Effector memory CD8-positive, alpha-beta T cell (primary cell): ENCODE data around the gene EPHB1.

Experiments
- ATAC-seq: fragments of 150-1000 bp; cut with Tn5 transposase; replicated peaks from 2 replicates; pipeline ENCODE4 v1.10.0; 2021; ENCODE audit warnings: mild to moderate bottlenecking, moderate library complexity
- DNase-seq, 3 experiments: peaks; one replicate each; pipeline ENCODE4 v3.0.0; 2021
- H3K27ac Mint-ChIP-seq, 2 donors: one replicate each; pipeline ENCODE4 v1.8.0; 2022; ENCODE audit warnings: mild to moderate bottlenecking in 2 of 2, mixed read lengths in 2 of 2, moderate library complexity in 2 of 2
- H3K27me3 Mint-ChIP-seq, 2 donors: one replicate each; pipeline ENCODE4 v1.8.0; 2022; ENCODE audit warnings: mixed read lengths in 2 of 2
- H3K36me3 Mint-ChIP-seq: one replicate; pipeline ENCODE4 v1.8.0; 2022; ENCODE audit warnings: mild to moderate bottlenecking, moderate library complexity, mixed read lengths; ENCODE audit not compliant: insufficient read depth
- H3K4me1 Mint-ChIP-seq, 2 donors: one replicate each; pipeline ENCODE4 v1.8.0; 2022; ENCODE audit warnings: low read depth in 2 of 2, mixed read lengths in 2 of 2
- H3K4me3 Mint-ChIP-seq, 2 donors: one replicate each; pipeline ENCODE4 v1.8.0; 2022; ENCODE audit warnings: mild to moderate bottlenecking in 2 of 2, mixed read lengths in 2 of 2, moderate library complexity in 2 of 2
- H3K9me3 Mint-ChIP-seq, 2 donors: one replicate each; pipeline ENCODE4 v1.8.0; 2022; ENCODE audit warnings: mixed read lengths in 2 of 2
- total RNA-seq, 9 experiments: gene quantifications; one replicate each; lab custom pipeline; 2026; lab: John Stamatoyannopoulos, UW

The EPHB1 gene
- total RNA-seq: 0 to 0.30 (median 0.13) reads per million in 9 experiments

DNA sequence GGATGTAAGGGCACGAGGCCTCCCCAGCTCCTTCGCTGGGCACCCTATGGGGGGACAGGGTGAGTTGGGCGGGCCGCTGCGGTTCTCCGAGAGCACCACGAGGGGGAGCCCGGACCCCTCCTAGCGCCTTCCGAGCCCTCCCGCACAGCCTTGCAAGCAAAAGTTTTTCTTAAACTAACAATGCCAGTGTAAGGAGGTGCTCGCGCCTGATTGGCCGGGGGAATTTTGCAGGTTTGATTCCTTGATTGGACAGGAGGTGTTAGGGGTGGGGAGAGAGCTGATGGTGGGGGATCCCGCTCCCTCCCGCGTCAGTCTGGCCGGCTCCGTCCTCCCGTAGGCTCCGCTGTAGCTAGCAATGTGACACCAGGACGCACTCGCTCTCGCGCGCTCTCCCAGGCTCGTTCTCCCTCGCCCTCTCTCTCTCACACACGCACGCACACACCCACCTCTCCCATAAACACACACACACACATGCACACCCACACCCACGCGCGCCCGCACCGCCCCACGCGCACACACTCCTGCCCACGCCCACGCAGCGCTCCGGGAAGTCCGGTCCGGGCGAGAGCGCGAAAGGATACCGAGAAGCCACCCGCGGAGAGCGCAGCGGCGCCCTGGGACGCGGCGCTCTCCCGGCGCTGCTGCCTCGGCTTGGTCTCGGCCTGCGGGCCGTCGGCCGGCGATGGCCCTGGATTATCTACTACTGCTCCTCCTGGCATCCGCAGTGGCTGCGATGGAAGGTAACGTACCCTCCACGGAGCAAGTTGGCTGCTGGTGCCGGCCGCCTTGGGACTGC, at the start of gene EPHB1:
EPHB1 (plus strand) TSS at position 311 of the 796 bp plus-strand sequence.
- ATAC-seq: peak; percentile 51
- H3K27me3 Mint-ChIP-seq: peaks cover 38 to 67% of the 10 kb centered on the region in 2 donors
- H3K4me1 Mint-ChIP-seq: peaks cover 8 to 10% of the 10 kb centered on the region in 2 donors
- no peaks in the 10 kb centered on the region for H3K9me3 Mint-ChIP-seq
- H3K27ac Mint-ChIP-seq: no peak within 1 kb of the TSS
- peak in 1 of 3 experiments; percentile 7 for DNase-seq
- peak within 1 kb of the TSS; percentile 70 to 75 for H3K4me3 Mint-ChIP-seq
- H3K36me3 Mint-ChIP-seq: peaks cover 6% of the 10 kb centered on the region

DNA sequence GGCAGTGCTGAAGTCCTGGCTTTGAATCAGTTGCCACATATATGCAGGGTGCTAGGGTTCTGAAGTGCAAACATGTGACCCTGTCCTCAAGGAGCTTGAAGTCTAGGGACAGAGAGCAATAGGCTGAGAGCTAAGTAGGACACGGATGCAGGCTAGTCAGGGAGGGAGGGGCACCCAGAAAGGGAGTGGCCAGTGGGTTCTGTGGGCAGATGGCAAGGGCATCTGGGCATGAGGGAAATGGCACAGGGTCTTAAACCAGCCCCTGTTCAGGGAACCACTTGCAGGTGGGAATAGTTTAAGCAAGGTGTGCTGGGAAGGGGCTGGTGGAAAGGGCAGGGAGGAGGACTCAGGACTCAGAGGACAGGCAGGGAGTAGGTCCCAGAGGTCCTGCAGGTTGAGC, 46.4 kb upstream of the EPHB1 start:
- Mint-ChIP-seq H3K4me1 (no peaks in the 10 kb centered on the region), H3K9me3 (no peaks in the 10 kb centered on the region), H3K27me3 (peaks cover 12 to 15% of the 10 kb centered on the region in 2 donors), H3K27ac (no peak overlapping the region), H3K36me3 (no peaks in the 10 kb centered on the region), H3K4me3 (no peak overlapping the region)
- DNase-seq (no peak), ATAC-seq (no peak)

DNA sequence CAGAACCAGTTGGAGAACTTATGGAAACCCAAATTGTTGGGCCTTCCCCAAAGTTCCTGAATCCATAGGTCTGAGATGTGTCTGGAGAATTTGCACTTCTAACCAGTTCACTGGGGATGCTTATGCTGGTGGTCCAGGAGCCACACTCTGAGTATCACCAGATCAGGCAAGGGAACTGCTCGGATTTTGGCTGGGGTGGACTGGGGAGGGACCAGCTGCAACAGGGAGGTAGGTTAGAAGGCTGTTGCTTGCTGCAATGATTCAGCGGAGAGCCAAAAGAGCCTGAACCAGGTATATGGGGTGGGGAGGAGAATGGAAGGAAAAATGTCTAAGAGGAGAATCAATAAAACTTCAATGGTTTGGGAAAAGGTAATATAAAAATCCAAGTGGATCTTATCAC, 45.9 kb upstream of the EPHB1 start:
- Mint-ChIP-seq H3K36me3 (no peaks in the 10 kb centered on the region), H3K27ac (no peak overlapping the region), H3K9me3 (no peaks in the 10 kb centered on the region), H3K27me3 (peaks cover 12 to 17% of the 10 kb centered on the region in 2 donors), H3K4me3 (no peak overlapping the region), H3K4me1 (no peaks in the 10 kb centered on the region)
- no peak for ATAC-seq
- DNase-seq: no peak

DNA sequence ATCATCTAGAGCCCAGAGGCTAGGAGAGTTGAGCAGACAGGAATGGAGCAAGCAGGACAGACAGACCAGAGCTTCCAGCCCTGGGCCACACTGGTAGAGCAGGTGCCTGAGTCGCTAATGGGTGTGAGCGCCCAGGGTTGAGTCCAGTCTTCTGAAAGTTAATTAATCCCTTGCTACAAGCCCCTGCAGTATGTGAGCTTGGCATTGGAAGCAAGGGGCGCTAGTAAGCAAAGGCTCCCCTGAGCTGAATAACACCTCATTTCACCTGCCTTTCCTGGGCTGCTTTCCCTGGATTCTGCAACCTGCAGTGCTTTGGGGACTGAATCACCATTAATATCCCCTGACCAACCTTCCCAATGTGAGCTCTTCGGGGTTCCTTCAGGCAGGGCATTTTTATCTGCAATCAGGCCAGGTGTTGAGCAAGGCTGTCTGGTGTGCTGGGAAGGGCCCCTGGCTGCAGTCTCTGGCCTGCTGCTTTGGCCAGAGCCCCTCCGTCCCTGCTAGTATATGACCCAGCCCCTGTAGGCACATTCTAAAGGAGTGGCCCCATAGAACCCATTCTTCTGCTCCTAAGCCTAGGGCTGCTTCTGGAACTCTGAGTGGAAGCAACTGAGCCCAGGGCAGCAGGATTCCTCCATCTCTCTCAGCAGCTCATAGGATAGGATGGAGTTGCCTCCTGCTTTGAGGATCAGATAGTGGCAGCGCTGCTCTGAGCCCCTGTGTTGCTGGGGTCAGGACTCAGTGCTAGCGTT, 45.1 kb upstream of the EPHB1 start:
- no peak for DNase-seq
- no peak for ATAC-seq
- no peaks in the 10 kb centered on the region for H3K4me1 Mint-ChIP-seq
- no peak overlapping the region for H3K27ac Mint-ChIP-seq
- no peaks in the 10 kb centered on the region for H3K9me3 Mint-ChIP-seq
- H3K36me3 Mint-ChIP-seq: no peaks in the 10 kb centered on the region
- no peak overlapping the region for H3K4me3 Mint-ChIP-seq
- H3K27me3 Mint-ChIP-seq: peaks cover 12 to 25% of the 10 kb centered on the region in 2 donors

DNA sequence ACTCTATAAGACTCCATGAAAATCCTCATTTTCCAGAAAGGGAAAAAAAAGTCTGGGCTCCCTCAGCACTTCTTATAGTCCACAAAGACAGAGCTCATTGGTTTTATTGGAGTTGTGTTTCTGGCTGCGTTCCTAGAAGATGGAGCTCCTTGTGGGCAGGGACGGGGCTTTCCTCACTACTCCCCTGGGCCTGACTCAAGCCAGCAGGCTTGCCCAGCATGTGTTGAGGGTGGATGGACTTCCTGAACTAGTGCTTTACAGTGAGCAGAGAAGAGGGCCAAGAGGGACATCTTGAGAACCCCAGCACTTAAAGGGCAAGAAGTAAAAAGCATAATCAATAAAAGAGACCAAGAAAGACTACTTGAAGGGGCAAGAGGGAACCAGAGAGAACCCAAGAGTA, 43.2 kb upstream of the EPHB1 start:
- DNase-seq: no peak
- Mint-ChIP-seq H3K27me3 (peaks cover 12 to 25% of the 10 kb centered on the region in 2 donors), H3K9me3 (no peaks in the 10 kb centered on the region), H3K27ac (no peak overlapping the region), H3K36me3 (no peaks in the 10 kb centered on the region), H3K4me1 (no peaks in the 10 kb centered on the region), H3K4me3 (no peak overlapping the region)
- no peak for ATAC-seq

DNA sequence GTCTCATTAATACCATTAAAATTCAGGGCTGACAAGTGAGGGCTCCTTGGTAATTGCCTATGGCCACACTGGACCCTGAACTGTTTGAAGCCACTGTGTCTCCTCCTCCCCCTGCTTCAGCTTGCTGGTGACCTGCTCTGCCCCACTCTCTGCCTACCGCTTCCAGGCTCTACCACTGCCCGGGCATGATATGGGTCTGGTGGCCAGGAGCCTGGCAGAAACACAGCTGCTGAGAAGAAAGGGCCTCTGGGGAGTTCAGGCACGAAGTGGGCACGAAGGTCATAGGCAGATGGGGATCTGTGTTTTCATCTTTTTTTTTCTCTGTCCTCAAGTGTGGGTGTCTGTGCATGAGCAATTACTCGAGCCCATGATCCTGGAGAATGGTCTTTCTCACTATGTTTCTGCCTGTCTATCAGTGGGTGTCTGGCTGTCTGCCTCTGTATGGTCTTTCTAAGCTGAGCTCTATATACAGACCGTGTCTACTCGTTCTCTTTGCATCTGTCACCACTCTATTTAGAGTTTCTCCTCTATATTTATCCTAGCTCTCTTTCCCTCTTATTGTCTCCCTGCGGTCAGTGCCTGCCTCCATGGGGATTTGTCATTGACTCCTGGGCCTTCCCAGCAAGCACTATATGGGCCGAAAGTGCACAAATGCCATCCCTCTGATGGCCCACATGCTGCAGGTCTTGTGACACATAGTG, 42.1 kb upstream of the EPHB1 start:
- no peak for ATAC-seq
- no peak overlapping the region for H3K27ac Mint-ChIP-seq

DNA sequence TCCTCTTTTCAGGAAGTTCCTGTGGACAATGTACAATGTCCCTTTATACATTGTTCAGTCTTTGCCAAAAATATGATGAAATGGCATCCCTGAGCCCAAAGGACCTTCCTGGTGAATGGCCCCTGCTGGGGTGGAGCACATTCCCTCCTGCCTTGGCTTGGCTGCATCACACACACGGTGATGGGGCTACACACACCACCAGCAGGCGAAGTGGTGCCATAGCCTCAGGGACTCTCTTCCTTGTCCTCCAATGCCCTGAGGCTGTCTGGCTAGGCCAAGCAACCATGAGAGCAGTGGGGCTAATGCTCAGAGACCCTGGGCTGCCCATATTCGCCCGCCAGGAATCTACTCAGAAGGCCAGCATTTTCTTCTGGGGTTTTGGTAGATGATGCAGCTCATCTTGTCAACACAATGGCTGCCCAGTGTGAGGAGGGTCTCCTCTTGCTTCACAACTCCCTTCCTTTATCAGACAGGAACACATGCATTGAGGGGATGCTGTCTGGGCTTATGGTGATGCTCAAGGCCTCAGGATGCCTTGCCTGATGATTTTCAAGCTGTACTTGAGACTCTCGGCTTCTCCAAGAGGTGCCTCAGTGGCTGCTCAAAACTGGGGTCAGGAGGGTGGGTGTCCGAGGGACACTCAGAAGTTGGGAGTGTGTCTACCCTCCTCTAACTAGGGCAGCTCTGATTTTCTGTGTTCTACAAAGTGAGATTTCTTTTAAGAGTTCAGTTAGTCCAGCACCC, 40.9 kb upstream of the EPHB1 start:
- peaks cover 11 to 16% of the 10 kb centered on the region in 2 donors for H3K27me3 Mint-ChIP-seq
- H3K4me1 Mint-ChIP-seq: no peaks in the 10 kb centered on the region
- H3K36me3 Mint-ChIP-seq: no peaks in the 10 kb centered on the region
- no peak overlapping the region for H3K27ac Mint-ChIP-seq
- no peak overlapping the region for H3K4me3 Mint-ChIP-seq
- DNase-seq (no peak), ATAC-seq (no peak)
- no peaks in the 10 kb centered on the region for H3K9me3 Mint-ChIP-seq

More for the DNA sequence above, 42.1 kb upstream of the EPHB1 start:
- Mint-ChIP-seq H3K27me3 (peaks cover 16 to 25% of the 10 kb centered on the region in 2 donors), H3K4me1 (no peaks in the 10 kb centered on the region), H3K9me3 (no peaks in the 10 kb centered on the region), H3K4me3 (no peak overlapping the region), H3K36me3 (no peaks in the 10 kb centered on the region)
- DNase-seq: no peak

DNA sequence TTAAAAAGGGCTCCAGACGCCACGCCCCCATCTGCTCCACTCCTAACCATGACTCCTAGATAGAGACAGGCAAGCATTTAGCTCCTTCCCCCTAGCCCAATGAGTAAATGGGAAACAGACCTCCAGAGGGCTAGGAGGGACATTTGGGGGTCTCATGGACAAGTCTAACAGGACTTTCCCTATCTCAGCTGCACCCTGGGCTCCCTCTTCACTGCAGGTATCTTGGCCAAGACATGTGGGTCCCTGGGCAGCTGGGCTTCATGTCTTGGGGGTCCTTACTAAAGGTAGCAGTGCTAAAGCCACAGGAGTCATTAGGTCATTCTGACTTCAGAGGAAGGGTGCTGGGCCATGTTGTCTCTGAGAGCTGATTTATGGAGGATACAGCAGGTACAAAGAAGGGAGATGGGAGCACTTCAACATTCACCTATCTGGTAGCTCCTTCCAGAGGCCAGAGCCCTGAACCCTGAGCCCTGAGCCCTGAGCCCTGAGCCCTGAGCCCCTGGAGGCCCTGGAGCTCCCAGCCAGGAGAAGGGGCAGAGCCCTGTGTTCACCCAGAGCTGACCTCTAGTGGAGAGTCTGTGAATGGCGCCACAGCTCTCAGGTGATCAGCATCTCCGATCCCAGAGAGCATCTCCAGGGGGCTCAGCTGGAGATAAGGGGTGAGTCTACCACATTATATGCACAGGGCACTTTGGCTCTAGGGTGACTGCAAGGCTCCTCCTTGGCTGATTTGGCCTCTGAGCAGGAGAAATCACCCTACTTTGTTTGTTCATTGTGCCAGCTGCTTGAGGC, 40.1 kb upstream of the EPHB1 start:
- no peaks in the 10 kb centered on the region for H3K9me3 Mint-ChIP-seq
- no peaks in the 10 kb centered on the region for H3K4me1 Mint-ChIP-seq
- H3K27me3 Mint-ChIP-seq: peaks cover 9 to 11% of the 10 kb centered on the region in 2 donors
- DNase-seq (no peak), ATAC-seq (no peak)
- no peak overlapping the region for H3K27ac Mint-ChIP-seq
- no peaks in the 10 kb centered on the region for H3K36me3 Mint-ChIP-seq
- H3K4me3 Mint-ChIP-seq: no peak overlapping the region

DNA sequence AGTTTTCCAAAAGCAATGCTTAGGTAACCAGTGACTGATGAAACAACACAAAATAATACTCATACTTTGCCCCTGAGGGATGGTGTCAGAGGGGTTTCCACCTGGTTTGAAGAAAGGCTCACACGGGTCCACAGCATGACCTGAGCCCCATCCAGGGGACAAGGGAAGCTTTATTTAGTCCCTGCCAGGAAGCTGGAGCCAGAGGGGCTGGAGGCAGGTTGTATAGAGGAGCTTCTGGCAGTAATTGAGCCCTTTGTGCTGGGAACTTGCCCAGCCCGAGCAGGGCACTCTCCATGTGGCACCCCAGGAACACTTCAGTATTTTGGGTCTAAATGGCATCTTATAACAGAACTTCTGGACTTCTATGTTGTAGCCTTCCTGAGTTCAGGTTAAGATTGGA, 39.2 kb upstream of the EPHB1 start:
- H3K36me3 Mint-ChIP-seq: no peaks in the 10 kb centered on the region
- H3K4me3 Mint-ChIP-seq: no peak overlapping the region
- peaks cover 9 to 11% of the 10 kb centered on the region in 2 donors for H3K27me3 Mint-ChIP-seq
- DNase-seq (no peak), ATAC-seq (no peak)
- no peaks in the 10 kb centered on the region for H3K4me1 Mint-ChIP-seq
- H3K27ac Mint-ChIP-seq: no peak overlapping the region
- H3K9me3 Mint-ChIP-seq: no peaks in the 10 kb centered on the region

DNA sequence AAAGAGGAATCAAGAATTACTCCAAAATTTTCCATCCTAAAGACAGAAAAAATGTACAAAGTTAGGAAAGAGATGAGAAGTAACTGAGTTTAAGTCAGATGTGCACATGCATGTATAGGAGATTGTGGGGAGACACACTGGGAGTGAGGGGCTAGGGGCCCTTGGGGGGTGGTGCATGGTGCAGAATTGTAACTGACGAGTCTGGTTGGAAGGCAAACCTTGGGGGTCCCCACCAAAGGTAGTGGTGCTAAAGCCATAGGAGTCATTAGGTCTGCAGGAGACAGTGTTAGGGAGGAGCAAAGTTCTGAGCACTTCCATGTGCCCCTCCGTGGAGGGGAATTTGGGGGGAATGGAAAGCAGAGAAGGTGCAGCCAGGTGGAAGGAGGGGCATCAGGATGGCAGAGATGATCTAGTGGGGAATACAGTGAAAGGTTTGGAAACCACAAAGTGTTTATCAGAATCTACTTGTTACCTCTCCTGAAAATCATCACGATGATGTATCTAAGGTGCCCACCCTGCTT, 37.5 kb upstream of the EPHB1 start:
- ATAC-seq: no peak
- Mint-ChIP-seq H3K27ac (no peak overlapping the region), H3K4me3 (no peak overlapping the region), H3K4me1 (no peaks in the 10 kb centered on the region), H3K27me3 (peaks cover 5 to 9% of the 10 kb centered on the region in 2 donors), H3K9me3 (no peaks in the 10 kb centered on the region), H3K36me3 (no peaks in the 10 kb centered on the region)
- no peak for DNase-seq

DNA sequence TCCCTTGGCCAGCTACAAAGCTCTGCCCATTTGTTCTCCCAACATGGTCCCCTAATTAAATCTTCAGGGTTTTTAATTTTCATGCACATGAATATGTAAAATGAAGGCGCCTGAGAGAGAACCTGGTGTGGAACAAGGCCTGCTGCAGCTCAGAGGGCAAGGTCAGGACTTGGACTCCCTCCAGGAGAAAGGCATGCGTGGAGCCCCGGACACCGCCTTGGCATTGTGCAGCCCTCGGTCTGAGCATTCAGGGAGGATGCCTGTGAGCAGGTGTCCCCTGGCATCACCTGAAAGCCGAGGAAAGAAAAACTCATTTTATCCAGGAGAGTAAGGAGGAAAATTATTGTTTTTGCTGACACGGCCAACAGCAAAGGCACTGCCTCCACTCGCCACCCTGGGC, 33.8 kb upstream of the EPHB1 start:
- peaks cover 3 to 11% of the 10 kb centered on the region in 2 donors for H3K27me3 Mint-ChIP-seq
- no peaks in the 10 kb centered on the region for H3K4me1 Mint-ChIP-seq
- peaks cover 0 to 1% of the 10 kb centered on the region in 2 donors for H3K9me3 Mint-ChIP-seq
- H3K36me3 Mint-ChIP-seq: no peaks in the 10 kb centered on the region
- ATAC-seq: no peak
- no peak overlapping the region for H3K4me3 Mint-ChIP-seq
- H3K27ac Mint-ChIP-seq: no peak overlapping the region
- no peak for DNase-seq

DNA sequence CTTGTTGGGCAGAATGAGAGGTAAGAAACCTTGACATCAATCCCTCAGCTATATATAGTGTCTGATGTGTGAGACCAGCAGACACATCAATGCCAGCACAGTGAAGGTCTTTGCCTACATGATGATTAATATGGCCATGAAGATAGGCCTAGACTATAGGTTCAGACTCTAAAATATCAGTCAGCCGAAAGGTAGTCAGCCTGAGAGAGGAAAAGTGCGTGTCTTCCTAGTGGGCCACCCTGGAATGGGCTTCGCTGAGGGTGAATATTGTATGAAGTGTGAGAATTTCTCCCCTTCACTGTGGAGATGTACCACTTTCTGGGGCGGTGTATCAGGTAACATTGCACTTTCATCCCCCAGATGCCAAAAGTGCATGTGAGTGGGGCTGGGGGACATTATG, 33.0 kb upstream of the EPHB1 start:
- H3K9me3 Mint-ChIP-seq: peaks cover 0 to 1% of the 10 kb centered on the region in 2 donors
- ATAC-seq (no peak), DNase-seq (no peak)
- no peaks in the 10 kb centered on the region for H3K36me3 Mint-ChIP-seq
- H3K4me3 Mint-ChIP-seq: no peak overlapping the region
- no peaks in the 10 kb centered on the region for H3K4me1 Mint-ChIP-seq
- H3K27me3 Mint-ChIP-seq: peaks cover 7 to 11% of the 10 kb centered on the region in 2 donors
- H3K27ac Mint-ChIP-seq: no peak overlapping the region
